Activated naive CD8-positive, alpha-beta T cell (primary cell): ENCODE measurements around the gene PRKCB.
"Not testable (repeated sequence)": the region's sequence is repeated elsewhere in the genome, so short reads cannot be mapped to it uniquely, and the experiment has no call there.

Source experiments
- H3K27ac Mint-ChIP-seq: one replicate; pipeline ENCODE4 v1.8.0; 2021; ENCODE audit warnings: mixed read lengths
- H3K27me3 Mint-ChIP-seq: one replicate; pipeline ENCODE4 v1.8.0; 2021; ENCODE audit warnings: mixed read lengths
- H3K36me3 Mint-ChIP-seq: one replicate; pipeline ENCODE4 v1.8.0; 2021; ENCODE audit warnings: mixed read lengths
- H3K4me1 Mint-ChIP-seq: one replicate; pipeline ENCODE4 v1.8.0; 2021; ENCODE audit warnings: low read depth, mixed read lengths
- H3K4me3 Mint-ChIP-seq: one replicate; pipeline ENCODE4 v1.8.0; 2021; ENCODE audit warnings: mild to moderate bottlenecking, mixed read lengths
- H3K9me3 Mint-ChIP-seq: one replicate; pipeline ENCODE4 v1.8.0; 2021; ENCODE audit warnings: low read depth, mixed read lengths

Gene PRKCB

GRCh38 chr16:24132048-24132796, 296.4 kb downstream of the PRKCB start:
- H3K4me1 Mint-ChIP-seq = peaks cover 13% of the 10 kb centered on the region
- no peak overlapping the region for H3K4me3 Mint-ChIP-seq
- no peaks in the 10 kb centered on the region for H3K27me3 Mint-ChIP-seq
- H3K27ac Mint-ChIP-seq = peak overlapping the region; percentile 17
- no peaks in the 10 kb centered on the region for H3K9me3 Mint-ChIP-seq
- peaks cover 17% of the 10 kb centered on the region for H3K36me3 Mint-ChIP-seq

GRCh38 chr16:24132797-24133155, 297.0 kb downstream of the PRKCB start:
- Mint-ChIP-seq H3K27me3 (no peaks in the 10 kb centered on the region), H3K4me3 (no peak overlapping the region), H3K4me1 (peaks cover 13% of the 10 kb centered on the region), H3K9me3 (no peaks in the 10 kb centered on the region), H3K36me3 (peaks cover 16% of the 10 kb centered on the region), H3K27ac (no peak overlapping the region)

DNA sequence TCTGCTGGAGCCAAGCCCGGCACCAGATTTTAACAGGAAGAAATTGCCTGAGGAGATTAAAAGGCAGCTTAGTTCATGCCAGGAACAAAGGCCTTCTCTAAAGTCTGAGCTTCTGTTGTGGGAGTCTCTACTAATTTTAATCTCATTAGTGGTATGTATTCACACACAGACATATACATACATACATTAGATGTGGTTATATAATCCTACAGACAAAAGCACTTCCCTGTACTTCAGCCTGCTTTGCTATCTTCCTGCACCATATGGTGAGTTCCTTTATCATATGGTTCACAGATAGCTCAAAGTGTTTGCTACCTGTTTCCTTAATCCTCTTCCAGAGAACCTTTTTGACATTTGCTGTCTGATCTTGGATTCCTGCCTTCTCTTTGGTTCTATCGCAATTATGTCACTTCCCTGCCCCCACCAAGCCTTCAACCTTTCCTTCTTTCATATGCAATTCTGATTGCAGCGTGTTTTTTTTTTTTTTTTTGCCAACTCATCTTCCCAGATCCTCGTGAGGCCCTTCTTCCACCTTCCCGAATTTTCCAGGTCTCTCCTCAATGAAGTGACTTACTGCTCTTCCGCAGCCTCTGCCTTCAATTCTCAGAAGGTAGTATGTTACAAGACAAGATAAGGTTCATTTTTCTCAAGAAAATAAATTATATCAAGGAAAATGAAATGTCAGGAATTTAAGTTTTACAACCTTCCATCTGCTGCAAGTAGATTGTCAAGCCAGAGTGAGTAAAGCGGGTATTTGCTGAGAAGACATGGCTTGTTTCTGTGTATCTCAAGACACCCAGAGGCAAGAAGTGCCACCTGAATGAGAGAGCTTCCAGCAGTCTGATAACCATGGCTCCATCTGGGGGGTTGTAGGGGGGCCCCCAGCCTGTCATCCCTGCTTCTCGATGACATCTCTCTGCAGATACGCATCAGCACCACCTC, 300.1 kb downstream of the PRKCB start:
- Mint-ChIP-seq H3K36me3 (peaks cover 20% of the 10 kb centered on the region), H3K4me1 (peaks cover 26% of the 10 kb centered on the region), H3K9me3 (no peaks in the 10 kb centered on the region), H3K4me3 (no peak overlapping the region), H3K27me3 (no peaks in the 10 kb centered on the region), H3K27ac (no peak overlapping the region)

- H3K36me3 Mint-ChIP-seq = peaks cover 14% of the 10 kb centered on the region
- no peaks in the 10 kb centered on the region for H3K27me3 Mint-ChIP-seq
- H3K4me1 Mint-ChIP-seq = peaks cover 14% of the 10 kb centered on the region
Measured at GRCh38 chr16:24138024-24138423, 302.2 kb downstream of the PRKCB start.

GRCh38 chr16:24138575-24138974, 302.8 kb downstream of the PRKCB start:
- Mint-ChIP-seq H3K4me1 (peaks cover 14% of the 10 kb centered on the region), H3K4me3 (no peak overlapping the region), H3K27ac (no peak overlapping the region), H3K9me3 (no peaks in the 10 kb centered on the region), H3K36me3 (peaks cover 14% of the 10 kb centered on the region), H3K27me3 (no peaks in the 10 kb centered on the region)

More at GRCh38 chr16:24138024-24138423, 302.2 kb downstream of the PRKCB start:
- Mint-ChIP-seq H3K9me3 (no peaks in the 10 kb centered on the region), H3K27ac (no peak overlapping the region), H3K4me3 (no peak overlapping the region)

DNA sequence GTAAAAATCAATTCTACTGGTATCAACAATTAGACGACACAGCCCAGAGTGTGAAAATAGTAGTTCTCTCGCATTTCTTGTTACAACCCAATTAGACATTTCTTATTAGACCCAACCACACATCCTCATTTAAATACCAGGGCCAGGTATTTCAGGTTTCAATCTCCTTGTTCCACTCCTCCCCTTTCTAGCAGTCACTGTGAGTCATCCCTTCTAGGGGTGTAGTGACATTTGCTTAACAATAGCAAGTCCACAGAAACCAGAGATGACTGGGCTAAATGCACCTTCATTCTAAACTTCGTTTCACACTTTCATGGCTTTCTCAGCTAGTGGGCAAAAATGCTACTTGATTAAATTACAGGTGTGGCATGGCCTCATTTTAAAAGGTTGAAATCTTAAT, 303.5 kb downstream of the PRKCB start:
- Mint-ChIP-seq H3K4me3 (no peak overlapping the region), H3K27me3 (no peaks in the 10 kb centered on the region), H3K36me3 (peaks cover 16% of the 10 kb centered on the region), H3K4me1 (peaks cover 14% of the 10 kb centered on the region), H3K9me3 (no peaks in the 10 kb centered on the region), H3K27ac (peak overlapping the region; percentile 25)

DNA sequence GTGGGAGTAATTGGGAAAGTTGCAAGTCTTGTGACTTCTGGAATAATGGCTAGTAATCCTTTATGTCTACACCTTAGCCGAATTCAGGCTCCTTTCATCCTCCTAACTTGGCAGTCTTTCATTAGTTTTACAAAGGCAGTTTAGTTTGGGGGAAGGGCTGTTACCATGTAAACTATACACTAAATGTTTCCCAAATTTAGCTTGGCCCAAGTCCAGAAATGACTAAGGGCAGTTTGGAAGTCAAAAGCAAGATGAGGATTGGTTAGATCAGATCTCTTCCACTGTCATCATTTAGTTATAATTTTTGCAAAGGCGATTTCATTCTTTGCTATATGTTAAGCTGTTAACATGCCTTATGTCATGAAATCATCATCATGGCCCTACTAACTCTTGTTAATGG, 304.9 kb downstream of the PRKCB start:
- Mint-ChIP-seq H3K9me3 (no peaks in the 10 kb centered on the region), H3K4me1 (peaks cover 14% of the 10 kb centered on the region), H3K36me3 (peaks cover 16% of the 10 kb centered on the region), H3K4me3 (no peak overlapping the region), H3K27me3 (no peaks in the 10 kb centered on the region), H3K27ac (no peak overlapping the region)

DNA sequence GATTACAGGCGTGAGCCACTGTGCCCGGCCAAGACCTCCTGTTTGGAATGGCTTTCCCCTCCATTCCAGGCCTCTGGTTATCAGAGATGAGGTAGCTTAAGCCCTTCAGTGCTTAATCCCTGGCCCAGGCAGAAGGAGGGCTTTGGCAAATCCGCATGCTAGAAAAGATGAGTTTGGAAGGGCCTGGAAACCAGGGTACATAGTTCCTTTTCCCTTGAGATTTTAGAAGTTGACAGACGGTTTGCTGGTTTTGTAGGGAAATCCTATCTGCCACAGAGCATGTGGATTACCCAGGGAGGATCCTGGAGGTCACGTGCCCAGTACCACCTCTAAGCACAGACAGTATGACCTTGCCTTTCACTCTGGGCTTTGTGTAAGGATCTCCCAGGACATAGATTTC, 305.7 kb downstream of the PRKCB start:
- Mint-ChIP-seq H3K4me1 (peaks cover 14% of the 10 kb centered on the region), H3K27ac (no peak overlapping the region), H3K27me3 (no peaks in the 10 kb centered on the region), H3K9me3 (no peaks in the 10 kb centered on the region), H3K36me3 (peaks cover 14% of the 10 kb centered on the region), H3K4me3 (no peak overlapping the region)

DNA sequence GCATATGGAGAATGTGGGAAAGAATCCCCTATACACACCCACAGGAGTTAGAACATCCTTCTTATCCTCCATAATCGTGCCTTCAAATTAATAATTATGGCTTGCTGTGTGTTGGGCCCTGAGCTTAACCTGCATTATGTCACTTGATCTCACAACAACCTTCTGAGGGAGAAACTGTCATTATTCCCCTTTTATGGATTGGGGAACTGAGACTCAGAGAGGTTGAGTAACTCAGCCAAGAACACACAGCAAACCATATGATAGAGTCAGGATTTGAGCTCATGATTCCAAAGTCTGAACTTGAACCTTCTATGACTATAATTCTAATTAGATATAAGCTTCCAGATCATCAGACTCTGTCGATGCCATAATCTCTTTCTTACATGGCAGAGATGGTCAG, 306.1 kb downstream of the PRKCB start:
- Mint-ChIP-seq H3K4me1 (peaks cover 14% of the 10 kb centered on the region), H3K27ac (no peak overlapping the region), H3K4me3 (no peak overlapping the region), H3K36me3 (peaks cover 14% of the 10 kb centered on the region), H3K27me3 (no peaks in the 10 kb centered on the region), H3K9me3 (no peaks in the 10 kb centered on the region)

GRCh38 chr16:24145927-24146326, 310.1 kb downstream of the PRKCB start:
- Mint-ChIP-seq H3K27me3 (no peaks in the 10 kb centered on the region), H3K27ac (no peak overlapping the region), H3K4me3 (no peak overlapping the region), H3K36me3 (peaks cover 9% of the 10 kb centered on the region), H3K4me1 (peaks cover 22% of the 10 kb centered on the region), H3K9me3 (no peaks in the 10 kb centered on the region)

DNA sequence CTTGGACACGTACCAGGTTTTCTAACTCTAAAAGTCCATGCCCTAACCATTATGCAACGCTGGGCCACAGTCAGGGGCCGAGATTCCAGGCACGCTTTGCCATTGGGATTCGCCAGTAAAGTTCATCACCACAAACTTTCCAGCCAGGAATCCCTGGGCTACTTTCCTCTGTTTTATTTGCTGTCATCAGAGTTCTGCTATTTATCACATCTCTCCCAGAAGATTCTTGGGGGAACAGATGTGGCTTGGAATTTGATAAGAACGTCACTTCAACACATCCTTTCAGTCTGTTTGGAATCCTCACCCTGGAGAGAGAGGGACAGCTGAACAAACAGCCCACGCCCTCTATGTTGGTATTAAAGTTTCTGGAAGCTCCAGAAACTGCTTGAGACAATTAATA, 310.7 kb downstream of the PRKCB start:
- Mint-ChIP-seq H3K9me3 (no peaks in the 10 kb centered on the region), H3K27me3 (no peaks in the 10 kb centered on the region), H3K36me3 (peaks cover 10% of the 10 kb centered on the region), H3K4me1 (peaks cover 28% of the 10 kb centered on the region), H3K4me3 (no peak overlapping the region), H3K27ac (no peak overlapping the region)

GRCh38 chr16:24149102-24149501, 313.3 kb downstream of the PRKCB start:
- Mint-ChIP-seq H3K27me3 (no peaks in the 10 kb centered on the region), H3K9me3 (no peaks in the 10 kb centered on the region), H3K4me1 (peaks cover 41% of the 10 kb centered on the region)

DNA sequence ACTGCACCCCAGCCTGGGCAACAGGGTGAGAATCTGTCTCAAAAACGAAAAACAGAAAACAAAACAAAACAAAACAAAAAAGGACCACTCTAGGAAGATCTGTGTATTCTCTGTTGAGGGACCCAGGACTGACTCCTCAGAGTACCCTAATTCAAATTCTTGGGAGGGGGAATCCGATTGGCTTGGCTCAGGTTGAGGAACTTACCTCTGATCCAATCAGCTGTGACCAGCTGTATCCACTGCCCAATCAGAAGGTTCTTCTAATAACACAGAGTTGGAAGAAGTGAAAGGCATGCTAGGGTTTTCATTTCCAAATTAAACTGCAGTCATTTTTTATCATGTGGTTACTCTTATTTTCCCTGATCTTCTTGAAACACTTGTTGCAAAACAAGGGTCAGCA, 314.5 kb downstream of the PRKCB start:
- H3K27ac Mint-ChIP-seq = peak overlapping the region; percentile 83

More at GRCh38 chr16:24149102-24149501, 313.3 kb downstream of the PRKCB start:
- Mint-ChIP-seq H3K36me3 (peaks cover 7% of the 10 kb centered on the region), H3K4me3 (no peak overlapping the region), H3K27ac (peak overlapping the region; percentile 47)

DNA sequence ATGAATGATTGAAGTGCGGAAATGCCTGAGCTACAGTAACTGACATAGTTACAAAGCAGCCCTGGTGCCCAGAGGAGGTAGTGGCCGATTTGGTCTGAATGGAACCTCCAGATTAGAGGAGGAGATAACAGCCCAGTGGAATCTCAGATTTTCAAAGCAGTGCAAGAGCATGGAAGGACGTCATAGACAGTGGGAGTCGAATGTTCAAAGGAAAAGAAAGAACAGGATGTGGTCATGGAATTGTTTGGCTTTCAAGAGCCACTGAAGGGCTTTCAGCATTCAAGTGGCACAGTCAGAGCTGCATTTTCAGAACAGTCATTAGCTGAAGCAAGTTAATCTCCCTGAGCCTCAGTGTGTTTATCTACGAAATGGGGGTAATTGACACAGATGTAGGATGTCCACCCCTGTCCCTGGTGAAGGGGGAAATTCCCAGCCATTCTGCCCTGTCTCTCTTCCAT, 315.7 kb downstream of the PRKCB start:
- Mint-ChIP-seq H3K4me3 (peak overlapping the region; percentile 65), H3K36me3 (peaks cover 12% of the 10 kb centered on the region), H3K9me3 (no peaks in the 10 kb centered on the region), H3K27ac (peak overlapping the region; percentile 83), H3K4me1 (peaks cover 44% of the 10 kb centered on the region), H3K27me3 (no peaks in the 10 kb centered on the region)

More for the DNA sequence above, 314.5 kb downstream of the PRKCB start:
- no peaks in the 10 kb centered on the region for H3K9me3 Mint-ChIP-seq
- peaks cover 41% of the 10 kb centered on the region for H3K4me1 Mint-ChIP-seq
- H3K36me3 Mint-ChIP-seq = peaks cover 10% of the 10 kb centered on the region
- no peaks in the 10 kb centered on the region for H3K27me3 Mint-ChIP-seq
- H3K4me3 Mint-ChIP-seq = no peak overlapping the region

GRCh38 chr16:24152048-24152447, 316.3 kb downstream of the PRKCB start:
- peak overlapping the region; percentile 64 for H3K27ac Mint-ChIP-seq
- not testable (repeated sequence) for H3K4me3 Mint-ChIP-seq, H3K27me3 Mint-ChIP-seq, H3K9me3 Mint-ChIP-seq
- H3K4me1 Mint-ChIP-seq = peaks cover 47% of the 10 kb centered on the region
- H3K36me3 Mint-ChIP-seq = peaks cover 14% of the 10 kb centered on the region
